ENCODE measurements around the gene SDK2.

GRCh38 chr17:73551759-73552158 is 92.5 kb downstream of the SDK2 start:
- TF ChIP-seq POLR2A (IDR thresholded peaks at IDR 0.05; ENCODE audit: low read depth, low read length) (no peak), POLR2AphosphoS5 (IDR thresholded peaks at IDR 0.05; ENCODE audit: low read depth, low read length) (no peak)
